ENCODE data around the gene SLC35F3. TPM values are rescaled to one million over a fixed set of nuclear protein-coding genes. Genes with fewer than 3 reads are reported as not detected.

SLC35F3 gene
- polyA plus RNA-seq, 1 of the 3 experiments (the other 2 are of a cell fraction): 0.87 TPM

- Histone ChIP-seq H3K79me2 (ENCODE audit: insufficient read depth) (no peaks in the 10 kb centered on the region), H3K4me3 (ENCODE audit: low read depth in 2 of 2, low read length in 1 of 2) (no peak overlapping the region), H3K9me2 (no peaks in the 10 kb centered on the region), H3K36me3 (replicated peaks in 1 of 2; ENCODE audit: control insufficient read depth in 1 of 2, insufficient read depth in 2 of 2, low read length in 1 of 2) (no peaks in the 10 kb centered on the region), H3F3A (replicated peaks; ENCODE audit: insufficient read depth) (no peaks in the 10 kb centered on the region), H3K9me3 (no peaks in the 10 kb centered on the region), H3K4me1 (ENCODE audit: control insufficient read depth in 1 of 2, insufficient read depth in 2 of 2, low read depth in 1 of 2, low read length in 1 of 2) (peaks cover 0 to 24% of the 10 kb centered on the region in 2 experiments; a peak in 3 of 4 replicates), H2AFZ (ENCODE audit: low read depth) (no peak overlapping the region), H3K4me2 (no peak overlapping the region), H4K20me1 (ENCODE audit: insufficient read depth) (no peaks in the 10 kb centered on the region), H3K9ac (no peak overlapping the region), H3K27me3 (ENCODE audit: insufficient read depth) (no peaks in the 10 kb centered on the region), H3K27ac (ENCODE audit: low read depth in 2 of 2, low read length in 1 of 2) (no peak overlapping the region)
- ChIA-PET CTCF (interaction anchor here (0.6 to 3.3 kb wide), 3 partner anchors 19 to 78 kb away, joined by 3 to 17 read pairs (median 5); no protein-coding TSS in a partner anchor), POLR2A (no interaction called here)
- WGBS (ENCODE audit: low lambda C conversion rate): 92% methylated on average over 11 of the region's 13 CpGs
- no peak for DNase-seq
- TF ChIP-seq NFIC (IDR thresholded peaks at IDR 0.05; ENCODE audit: borderline replicate concordance): no peak
- no peak for TF ChIP-seq USF2 (IDR thresholded peaks at IDR 0.05; ENCODE audit: borderline replicate concordance, low read depth, low read length)
- TF ChIP-seq MAX (IDR thresholded peaks at IDR 0.05; ENCODE audit: low read depth): no peak
- no peak for TF ChIP-seq REST (IDR thresholded peaks at IDR 0.05; ENCODE audit: low read depth, low read length)
- no peak for TF ChIP-seq CHD2 (IDR thresholded peaks at IDR 0.05; ENCODE audit: low read length, partially characterized antibody)
- no peak for TF ChIP-seq TEAD4 (IDR thresholded peaks at IDR 0.05; ENCODE audit: borderline replicate concordance, insufficient read depth)
- no peak for TF ChIP-seq RCOR1 (IDR thresholded peaks at IDR 0.05; ENCODE audit: low read length)
- TF ChIP-seq GATA2 (CRISPR knock-in tag; IDR thresholded peaks at IDR 0.05): no peak
- no peak for TF ChIP-seq RXRA (IDR thresholded peaks at IDR 0.05; ENCODE audit: borderline replicate concordance, low read depth)
- no peak for TF ChIP-seq GABPA (IDR thresholded peaks at IDR 0.05; ENCODE audit: low read depth)
- TF ChIP-seq YY1 (IDR thresholded peaks at IDR 0.05; ENCODE audit: low read depth): no peak
- TF ChIP-seq MXI1 (IDR thresholded peaks at IDR 0.05; ENCODE audit: low read depth, low read length): no peak
- no peak for TF ChIP-seq MEF2A (IDR thresholded peaks at IDR 0.05; ENCODE audit: borderline replicate concordance, low read depth)
- no peak for TF ChIP-seq POLR2AphosphoS5 (IDR thresholded peaks at IDR 0.05; ENCODE audit: low read depth, low read length)
- TF ChIP-seq EZH2phosphoT487 (IDR thresholded peaks at IDR 0.05; ENCODE audit: borderline replicate concordance, low read depth): no peak
- no peak for TF ChIP-seq ZBTB33 (IDR thresholded peaks at IDR 0.05; ENCODE audit: borderline replicate concordance, low read depth)
- TF ChIP-seq IRF3 (IDR thresholded peaks at IDR 0.05; ENCODE audit: low read depth, low read length): no peak
- TF ChIP-seq TCF12 (IDR thresholded peaks at IDR 0.05): no peak
- no peak for TF ChIP-seq CTCF (IDR thresholded peaks at IDR 0.05)
Observed at GRCh38 chr1:234231893-234232276, 327.4 kb downstream of the SLC35F3 start.

All from SK-N-SH (cell line).